AG09309 (cell line): Measurements from ENCODE around the gene ONECUT2.

ENCODE experiments used
- DNase-seq: peaks from one replicate; pipeline ENCODE4 v3.0.0-alpha.2; 2010; ENCODE audit warnings: low read depth
- H3K4me3 ChIP-seq: 2 replicates; pipeline ENCODE4 v1.5.1; 2011; ENCODE audit warnings: mild to moderate bottlenecking, low read depth, low read length, moderate library complexity; ENCODE audit not compliant: control insufficient read depth
- CTCF ChIP-seq: IDR thresholded peaks from 2 replicates; pipeline ENCODE4 v1.5.1; 2011; ENCODE audit warnings: mild to moderate bottlenecking, low read depth, low read length, inconsistent platforms; ENCODE audit not compliant: insufficient read depth, control insufficient read depth; ENCODE audit errors: missing control alignments

The ONECUT2 gene

GRCh38 chr18:57523171-57523956 is 88.2 kb downstream of the ONECUT2 start:
- no peak overlapping the region for H3K4me3 ChIP-seq
- no peak for TF ChIP-seq CTCF
- DNase-seq, result no peak

GRCh38 chr18:57527556-57528229 is 92.5 kb downstream of the ONECUT2 start:
- no peak for TF ChIP-seq CTCF
- H3K4me3 ChIP-seq, result no peak overlapping the region
- no peak for DNase-seq

DNA sequence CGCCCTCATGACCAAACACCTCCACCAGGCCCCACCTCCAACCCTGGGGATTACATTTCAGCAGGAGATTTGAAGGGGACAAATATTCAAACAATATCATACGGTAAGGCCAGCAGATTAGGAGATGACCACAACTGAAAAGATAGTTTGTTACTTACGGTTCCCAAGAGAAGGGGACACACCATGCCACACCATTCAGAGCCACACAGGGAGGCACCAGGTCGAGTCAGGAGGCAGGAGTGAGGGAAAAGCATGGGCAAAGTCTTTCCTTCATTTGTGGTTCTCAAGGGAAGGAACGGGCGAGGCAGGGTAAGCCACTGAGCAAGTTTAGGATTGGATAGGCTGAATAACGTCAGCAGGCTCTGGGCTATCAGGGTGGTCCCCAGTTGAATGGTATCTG is 94.0 kb downstream of the ONECUT2 start:
- no peak overlapping the region for H3K4me3 ChIP-seq
- DNase-seq, result no peak
- no peak for TF ChIP-seq CTCF

DNA sequence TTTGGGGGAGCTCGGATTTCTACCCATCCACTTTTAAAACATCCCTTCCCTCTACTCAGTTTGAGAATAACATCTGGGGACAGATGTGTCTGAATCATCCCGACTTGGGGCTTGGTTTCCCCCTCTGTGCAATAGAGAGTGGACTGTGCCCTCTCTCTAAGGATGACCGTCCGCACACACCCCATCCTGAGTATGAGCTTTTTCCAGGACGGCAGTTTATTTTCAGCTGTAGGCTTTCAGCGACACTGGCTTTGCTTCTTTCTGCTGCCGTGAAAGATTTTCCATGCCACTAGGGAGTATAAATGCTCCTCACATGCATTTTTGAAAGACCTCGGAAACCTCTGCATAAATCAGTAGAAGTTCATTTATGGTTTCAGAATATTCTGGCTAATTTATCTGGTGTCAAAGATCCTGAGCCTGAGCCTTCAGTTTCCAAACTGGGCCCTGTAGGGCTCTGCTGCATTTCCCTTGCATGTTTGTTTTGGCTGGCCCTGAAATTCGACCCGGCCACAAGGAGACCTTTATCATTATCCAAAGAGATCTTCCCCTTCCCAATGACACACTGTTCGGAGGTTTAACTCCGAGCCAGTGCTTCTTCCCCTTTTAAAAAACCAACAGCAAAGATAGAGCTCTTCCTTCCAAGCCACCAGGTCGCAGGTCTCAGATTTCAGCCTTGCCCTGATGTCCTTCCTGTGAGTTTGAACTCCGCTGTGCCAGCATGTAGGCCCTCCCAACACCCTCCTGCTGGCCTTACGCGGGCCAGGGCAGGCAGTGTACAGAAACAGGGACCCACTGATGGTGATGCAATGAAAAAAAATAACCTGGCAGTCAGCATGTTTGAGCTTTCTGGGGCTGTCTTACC is 98.1 kb downstream of the ONECUT2 start:
- H3K4me3 ChIP-seq, result no peak overlapping the region
- DNase-seq, result no peak
- TF ChIP-seq CTCF, result no peak

DNA sequence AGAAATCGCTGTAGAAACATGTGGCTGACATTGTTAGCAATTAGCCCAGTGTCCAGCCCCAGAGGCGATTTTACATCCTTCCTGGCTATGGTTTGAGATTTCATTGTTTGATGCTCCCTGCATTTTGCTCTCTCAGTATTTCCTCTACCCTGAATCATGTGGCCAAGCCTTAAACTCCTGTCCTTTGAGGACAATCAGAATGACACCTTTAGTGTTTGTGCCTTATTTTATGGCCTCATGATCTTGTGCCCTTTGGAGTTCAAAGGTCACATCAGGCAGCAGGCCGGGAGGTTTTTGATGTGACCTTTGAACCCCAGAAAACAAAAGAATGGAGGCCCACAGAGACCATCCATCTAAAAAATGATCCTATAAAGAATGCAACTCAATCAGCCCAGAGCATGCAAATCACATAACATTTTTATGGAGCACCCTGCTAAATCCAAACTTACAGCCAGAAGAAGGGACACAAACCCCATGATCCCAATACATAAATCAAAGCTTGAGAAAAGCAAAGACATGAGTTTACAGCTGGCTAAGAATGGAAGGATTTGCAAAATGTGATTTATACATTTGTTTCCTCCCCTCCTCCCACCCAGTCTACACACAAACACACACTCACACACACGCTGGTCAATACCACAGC is 98.8 kb downstream of the ONECUT2 start:
- no peak for DNase-seq
- no peak for TF ChIP-seq CTCF

GRCh38 chr18:57534511-57534909 is 99.3 kb downstream of the ONECUT2 start:
- TF ChIP-seq CTCF, result no peak

More for the DNA sequence above, 98.8 kb downstream of the ONECUT2 start:
- no peak overlapping the region for H3K4me3 ChIP-seq

More at GRCh38 chr18:57534511-57534909, 99.3 kb downstream of the ONECUT2 start:
- no peak for DNase-seq
- no peak overlapping the region for H3K4me3 ChIP-seq
